GM21360 (cell line): ENCODE data around the gene PRKCH.

Experiments
- ATAC-seq: cut with Tn5 transposase; IDR thresholded peaks from one replicate; pipeline ENCODE4 v1.9.1; 2021; ENCODE audit warnings: mild to moderate bottlenecking, moderate library complexity; ENCODE audit not compliant: unreplicated experiment

PRKCH gene

GRCh38 chr14:61360796-61361525, 39.6 kb downstream of the PRKCH start:
- no peak for ATAC-seq

GRCh38 chr14:61362072-61362750, 40.8 kb downstream of the PRKCH start:
- no peak for ATAC-seq

DNA sequence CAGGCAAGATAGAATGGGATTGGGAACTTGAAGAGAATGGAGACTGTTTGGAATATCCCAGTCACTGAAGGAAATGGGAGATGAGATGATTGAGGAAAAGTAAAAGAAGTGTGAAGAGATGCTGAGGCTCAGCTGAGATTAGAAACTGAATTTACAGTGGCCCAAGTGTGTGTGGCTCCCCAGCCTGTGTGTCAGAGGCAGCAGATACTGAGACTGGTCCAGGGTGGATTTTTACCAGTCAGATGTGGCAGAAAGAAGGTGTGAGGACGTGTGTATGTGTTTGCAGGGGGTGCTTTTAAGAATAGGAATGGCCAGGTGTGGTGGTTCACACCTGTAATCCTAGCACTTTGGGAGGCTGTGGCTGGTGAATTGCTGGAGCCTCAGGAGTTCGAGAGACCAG, 42.9 kb downstream of the PRKCH start:
- ATAC-seq: no peak

GRCh38 chr14:61365667-61366212, 44.4 kb downstream of the PRKCH start:
- no peak for ATAC-seq

DNA sequence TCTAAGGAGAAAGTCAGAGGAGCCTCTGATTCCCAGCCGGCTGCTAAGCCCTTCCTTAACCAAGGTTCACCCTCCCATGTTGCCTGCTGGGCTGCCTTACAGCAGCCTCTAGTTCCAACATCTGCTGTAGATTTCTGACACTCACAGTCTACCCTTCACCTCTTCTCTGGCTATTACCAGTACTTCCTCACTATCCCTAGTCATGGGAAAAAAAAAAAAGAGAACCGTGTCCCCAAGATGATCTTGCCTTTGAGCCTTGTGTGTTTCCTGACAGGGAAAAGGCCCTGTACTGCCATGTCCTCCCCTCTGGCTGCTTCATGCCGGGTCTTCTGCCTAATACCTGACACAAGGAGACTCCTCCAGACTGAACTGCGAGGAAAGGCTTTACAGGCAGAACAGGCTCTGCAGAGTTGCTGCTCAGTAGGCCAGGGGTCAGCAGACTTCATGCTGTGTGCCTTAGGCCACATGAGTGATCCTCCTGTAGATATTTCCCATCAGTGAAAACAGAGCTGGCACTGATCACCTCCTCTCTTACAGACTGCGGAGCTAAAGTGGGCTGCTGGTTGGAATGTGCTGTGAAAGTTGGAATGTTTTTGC, 46.8 kb downstream of the PRKCH start:
- no peak for ATAC-seq

DNA sequence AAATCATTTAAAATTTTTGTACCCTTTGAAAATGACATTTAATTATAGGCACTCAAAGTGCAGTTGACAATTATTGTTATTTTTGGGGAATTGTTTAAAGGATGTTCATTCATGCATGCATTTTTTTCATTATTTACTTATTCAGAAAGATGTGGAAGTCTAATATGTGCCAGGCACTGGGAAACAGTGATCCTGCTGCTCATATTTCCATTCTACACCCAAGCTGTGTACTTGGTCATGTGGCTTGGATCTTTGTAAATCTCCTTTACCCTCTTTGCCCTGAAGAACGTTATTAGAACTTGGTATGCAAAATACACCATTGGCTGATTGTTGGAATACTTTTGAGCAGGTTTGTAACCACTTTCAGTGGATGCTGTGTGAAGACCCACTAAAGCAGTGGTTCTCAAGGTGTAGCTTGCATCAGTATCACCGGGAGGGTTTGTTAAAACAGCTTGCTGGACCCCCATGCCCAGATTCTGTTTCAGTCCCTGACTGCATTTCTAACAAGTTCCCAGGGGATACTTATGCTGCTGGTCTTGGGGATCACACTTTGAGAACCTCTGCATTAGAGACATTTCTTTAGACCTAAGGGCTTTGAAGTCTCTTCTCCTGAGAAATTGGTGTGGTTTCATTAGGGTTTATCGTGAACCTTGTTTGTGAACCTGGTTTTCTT, 47.5 kb downstream of the PRKCH start:
- ATAC-seq: no peak

- no peak for ATAC-seq
Measured at GRCh38 chr14:61369454-61369810, 48.1 kb downstream of the PRKCH start.

DNA sequence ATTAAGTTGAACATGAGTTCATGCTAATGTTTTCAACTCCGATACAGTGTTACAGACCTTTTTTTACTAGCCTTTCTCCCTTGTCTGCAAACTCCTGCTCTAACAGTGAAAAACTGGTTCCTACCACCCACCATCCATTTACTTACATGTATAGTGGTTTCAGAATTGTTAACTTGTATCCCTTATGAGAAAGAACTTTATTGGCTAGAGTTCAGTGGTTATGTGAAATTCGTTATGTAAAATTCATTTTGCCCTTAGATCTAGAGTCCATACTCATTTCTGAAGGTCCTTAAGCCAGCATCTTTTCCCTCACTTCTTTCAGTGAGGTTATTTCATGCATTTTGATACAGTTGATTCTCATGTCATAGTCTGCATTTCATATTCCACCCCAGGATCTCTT, 51.0 kb downstream of the PRKCH start:
- ATAC-seq: no peak

GRCh38 chr14:61372842-61373555, 51.6 kb downstream of the PRKCH start:
- ATAC-seq: no peak

DNA sequence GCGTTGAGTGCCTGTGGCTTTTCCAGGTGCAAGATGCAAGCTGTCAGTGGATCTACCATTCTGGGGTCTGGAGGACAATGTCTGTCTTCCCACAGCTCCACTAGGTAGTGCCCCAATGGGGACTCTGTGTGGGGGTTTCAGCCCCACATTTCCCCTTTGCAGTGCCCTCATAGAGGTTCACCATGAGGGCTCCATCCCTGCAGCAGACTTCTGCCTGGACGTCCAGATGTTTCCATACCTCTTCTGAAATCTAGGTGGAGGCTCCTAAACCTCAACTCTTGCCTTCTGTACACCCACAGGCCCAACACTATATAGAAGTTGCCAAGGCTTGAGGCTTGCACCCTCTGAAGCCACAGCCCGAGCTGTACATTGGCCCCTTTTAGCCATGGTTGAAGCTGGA, 52.9 kb downstream of the PRKCH start:
- ATAC-seq: no peak

DNA sequence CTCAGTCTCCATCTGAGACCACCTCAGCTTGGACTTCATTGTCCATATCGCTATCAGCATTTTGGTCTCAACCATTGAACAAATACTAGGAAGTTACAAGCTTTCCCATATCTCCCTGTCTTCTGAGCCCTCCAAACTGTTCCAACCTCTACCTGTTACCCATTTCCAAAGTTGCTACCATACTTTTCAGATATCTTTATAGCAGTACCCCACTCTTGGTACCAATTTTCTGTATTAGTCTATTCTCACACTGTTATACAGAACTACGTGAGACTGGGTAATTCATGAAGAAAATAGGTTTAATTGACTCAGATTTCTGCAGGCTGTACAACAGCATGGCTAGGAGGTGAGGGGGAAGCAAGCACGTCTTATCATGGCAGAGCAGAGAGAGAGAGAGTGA, 53.8 kb downstream of the PRKCH start:
- ATAC-seq: no peak

DNA sequence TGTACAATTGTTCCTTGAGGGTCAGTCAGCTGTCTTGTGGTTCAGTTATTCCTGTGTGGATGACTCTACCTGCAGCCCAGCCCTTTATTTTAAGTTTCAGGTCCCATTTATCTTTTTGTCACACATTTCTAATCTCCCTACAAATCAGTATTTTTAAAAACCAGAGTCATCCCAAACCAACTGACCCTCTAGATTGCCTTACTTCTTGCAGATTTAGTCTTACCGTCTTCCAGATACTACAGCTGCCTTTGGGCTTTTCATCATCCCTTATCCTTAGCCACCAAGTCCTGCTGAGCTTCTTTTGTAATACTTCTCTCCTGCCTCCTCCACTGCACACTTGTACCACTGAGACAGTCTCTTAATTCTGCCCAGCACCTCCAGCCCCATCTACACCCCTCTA, 54.9 kb downstream of the PRKCH start:
- no peak for ATAC-seq

DNA sequence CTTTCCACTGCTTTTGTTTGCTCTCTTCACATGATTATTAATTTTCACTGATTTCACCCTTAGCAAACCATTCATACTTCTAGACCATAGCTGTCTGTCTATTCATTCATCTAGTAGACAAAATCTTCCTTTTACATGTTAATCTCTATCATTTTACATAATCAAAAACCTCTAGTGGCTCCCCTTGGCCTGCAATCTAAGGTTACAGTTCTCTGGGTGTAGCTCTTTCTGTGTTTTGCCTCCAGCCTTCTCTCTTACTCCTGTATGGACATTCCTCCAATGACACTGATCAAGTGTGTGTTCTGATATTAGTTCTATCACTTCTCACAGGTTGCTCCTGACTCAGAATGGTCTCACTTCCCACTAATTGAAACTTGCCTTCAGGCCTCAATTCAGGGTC, 56.4 kb downstream of the PRKCH start:
- no peak for ATAC-seq

- peak; percentile 48 for ATAC-seq
Measured at GRCh38 chr14:61379639-61380184, 58.3 kb downstream of the PRKCH start.

DNA sequence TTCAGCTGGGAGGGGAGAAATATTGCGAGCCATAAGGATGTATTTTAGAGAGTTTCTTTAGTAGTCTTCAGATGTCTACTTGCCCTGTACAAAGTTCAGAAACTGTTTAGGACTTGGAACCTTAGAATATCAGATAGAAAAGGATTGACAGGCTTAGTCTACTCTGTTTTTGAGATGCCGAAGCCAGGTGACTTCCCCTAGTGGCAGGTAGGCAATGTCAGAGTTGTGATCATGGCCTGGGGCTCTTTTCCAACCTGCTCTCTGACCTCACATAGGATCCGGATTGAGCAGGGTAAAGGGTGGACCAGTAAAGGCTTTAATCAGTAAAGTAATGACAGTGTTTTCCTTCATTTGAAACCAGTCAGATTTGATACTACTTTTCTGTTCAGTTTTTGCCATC, 59.6 kb downstream of the PRKCH start:
- ATAC-seq: no peak

GRCh38 chr14:61381553-61381952, 60.2 kb downstream of the PRKCH start:
- ATAC-seq: no peak

GRCh38 chr14:61382842-61383241, 61.5 kb downstream of the PRKCH start:
- ATAC-seq: no peak

DNA sequence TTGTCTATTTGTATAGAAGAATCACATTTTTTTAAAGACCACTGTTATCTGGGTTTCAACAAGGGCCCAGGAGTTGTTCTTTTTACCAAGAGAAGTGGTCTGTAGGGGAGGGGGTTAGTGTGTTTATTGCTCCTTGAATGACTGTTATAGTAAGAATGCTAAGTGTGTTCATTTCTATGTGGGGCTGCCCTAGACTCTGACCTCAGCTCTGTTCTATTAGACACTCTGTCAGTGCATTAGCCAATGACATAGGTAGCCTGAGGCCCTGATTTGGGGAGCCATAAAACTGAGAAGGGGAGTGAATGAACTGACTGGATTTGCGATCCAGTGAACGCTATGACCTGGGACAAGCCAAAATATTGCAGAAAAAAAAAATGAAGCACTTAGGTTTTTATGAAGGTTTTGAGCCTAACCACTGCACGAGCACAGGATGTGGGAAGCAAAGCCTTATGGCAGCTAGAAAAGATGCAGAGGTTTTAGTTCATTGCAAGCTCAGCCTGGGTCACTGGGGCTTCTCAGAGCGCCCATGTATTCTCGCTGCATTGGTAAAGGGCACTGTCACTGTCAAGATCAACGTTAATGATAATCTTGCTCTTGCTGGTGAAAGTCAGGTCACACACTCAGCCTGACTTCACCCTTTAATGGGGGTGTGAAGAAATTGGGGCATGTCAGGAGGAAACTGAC, 63.8 kb downstream of the PRKCH start:
- ATAC-seq: no peak

DNA sequence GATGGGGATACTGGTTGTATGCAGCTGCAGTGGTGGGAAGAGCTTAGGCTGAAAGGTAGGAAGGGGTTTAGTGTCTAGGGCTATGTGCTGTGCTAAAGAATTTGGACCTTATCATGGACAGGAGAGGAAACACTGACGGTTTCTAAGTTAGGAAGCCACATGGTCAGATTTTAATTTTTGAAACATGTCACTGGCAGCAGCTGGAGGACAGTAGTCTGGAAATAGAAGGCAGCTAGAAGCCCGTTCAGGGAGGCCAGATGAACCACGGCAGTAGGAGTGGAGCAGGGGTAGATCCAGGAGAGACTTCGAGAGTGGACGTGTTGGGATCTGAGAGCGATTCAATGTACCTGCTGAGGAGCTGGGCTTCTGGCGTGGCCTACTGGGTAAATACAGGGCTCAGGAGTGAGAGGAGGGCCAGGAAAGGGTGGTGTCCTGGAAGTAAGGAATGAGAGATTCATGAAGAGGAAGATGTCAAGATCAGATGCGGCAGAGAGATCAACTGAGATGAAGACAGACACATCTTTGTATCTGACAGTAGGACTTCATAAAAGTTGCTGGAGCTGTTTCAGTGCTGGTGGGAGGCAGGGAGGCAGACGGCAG, 64.9 kb downstream of the PRKCH start:
- no peak for ATAC-seq

GRCh38 chr14:61387076-61387475, 65.7 kb downstream of the PRKCH start:
- ATAC-seq: no peak
